CD4-positive, alpha-beta T cell treated with Interferon alpha-2 for 1 hour (primary cell): ENCODE data around the gene SRF.
A peak's percentile ranks its signal among the peaks of the same experiment; 100 is the strongest.

Experiments
- DNase-seq, 2 donors: peaks; one replicate each; pipeline ENCODE4 v3.0.0-alpha.2; 2020 to 2022

Gene SRF

GRCh38 chr6:43219119-43219518, 48.0 kb downstream of the SRF start:
- DNase-seq = no peak

- no peak for DNase-seq
Measured at GRCh38 chr6:43219814-43220213, 48.7 kb downstream of the SRF start.

GRCh38 chr6:43220439-43220951, 49.4 kb downstream of the SRF start:
- DNase-seq = no peak

GRCh38 chr6:43221046-43221972, 50.2 kb downstream of the SRF start:
- DNase-seq = no peak

GRCh38 chr6:43222418-43223059, 51.5 kb downstream of the SRF start:
- DNase-seq = no peak

- DNase-seq = no peak
Measured at GRCh38 chr6:43223175-43223574, 52.1 kb downstream of the SRF start.

GRCh38 chr6:43226192-43226851, 55.3 kb downstream of the SRF start:
- DNase-seq = no peak

- DNase-seq = peak; percentile 73 to 87
Measured at GRCh38 chr6:43228951-43229802, 58.1 kb downstream of the SRF start, which contains the start of gene DNPH1. Gene DNPH1 (minus strand): TSS chr6:43229481. CDS start chr6:43229456, 25 bp downstream.

GRCh38 chr6:43229803-43230620, 58.9 kb downstream of the SRF start:
- no peak for DNase-seq

GRCh38 chr6:43231053-43231452, 60.0 kb downstream of the SRF start:
- no peak for DNase-seq
